Measurements from ENCODE around the gene OBP2A.

The OBP2A gene

DNA sequence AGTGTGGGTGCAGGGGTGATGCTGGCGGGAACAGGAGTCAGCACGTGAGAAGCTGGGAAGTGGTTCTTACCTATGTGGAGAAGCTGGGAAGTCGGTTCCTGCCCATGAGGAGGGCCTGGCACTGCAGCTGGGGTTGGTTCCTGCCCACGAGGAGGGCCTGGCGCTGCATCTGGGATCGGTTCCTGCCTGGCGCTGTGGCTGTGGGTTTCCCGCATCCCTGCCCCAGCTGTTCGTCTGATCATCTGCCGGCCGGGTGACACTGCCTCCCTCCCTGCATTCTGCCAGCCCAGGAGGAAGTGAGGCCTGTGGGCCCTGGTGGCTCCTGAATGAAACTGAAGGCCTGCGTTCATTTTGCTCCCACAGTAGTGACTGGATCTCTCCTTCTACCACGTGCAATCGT is 5.1 kb downstream of the OBP2A start:
- Histone ChIP-seq H3K4me2 (ENCODE audit: insufficient read depth, low read length) (no peak overlapping the region), H2AFZ (ENCODE audit: low read depth, low read length) (no peak overlapping the region), H3K79me2 (ENCODE audit: insufficient read depth, low read length) (no peaks in the 10 kb centered on the region), H3K27ac (ENCODE audit: low read length) (no peak overlapping the region), H3K9ac (ENCODE audit: low read depth, low read length) (no peak overlapping the region), H3K9me3 (ENCODE audit: insufficient read depth, low read length, severe bottlenecking) (no peaks in the 10 kb centered on the region), H3K27me3 (ENCODE audit: insufficient read depth, low read length, poor library complexity) (no peaks in the 10 kb centered on the region), H4K20me1 (ENCODE audit: insufficient read depth, low read length) (no peaks in the 10 kb centered on the region), H3K4me1 (ENCODE audit: insufficient read depth, low read length) (no peaks in the 10 kb centered on the region), H3K4me3 (ENCODE audit: low read depth in 1 of 2, low read length in 2 of 2) (no peak overlapping the region), H3K36me3 (ENCODE audit: insufficient read depth, low read length) (no peaks in the 10 kb centered on the region)
- ATAC-seq (ENCODE audit: insufficient read depth, low read depth) (no peak), DNase-seq (no peak)
- TF ChIP-seq EZH2 (IDR thresholded peaks at IDR 0.05; ENCODE audit: borderline replicate concordance, low read depth, low read length, severe bottlenecking): no peak
- TF ChIP-seq, protein P1, sequence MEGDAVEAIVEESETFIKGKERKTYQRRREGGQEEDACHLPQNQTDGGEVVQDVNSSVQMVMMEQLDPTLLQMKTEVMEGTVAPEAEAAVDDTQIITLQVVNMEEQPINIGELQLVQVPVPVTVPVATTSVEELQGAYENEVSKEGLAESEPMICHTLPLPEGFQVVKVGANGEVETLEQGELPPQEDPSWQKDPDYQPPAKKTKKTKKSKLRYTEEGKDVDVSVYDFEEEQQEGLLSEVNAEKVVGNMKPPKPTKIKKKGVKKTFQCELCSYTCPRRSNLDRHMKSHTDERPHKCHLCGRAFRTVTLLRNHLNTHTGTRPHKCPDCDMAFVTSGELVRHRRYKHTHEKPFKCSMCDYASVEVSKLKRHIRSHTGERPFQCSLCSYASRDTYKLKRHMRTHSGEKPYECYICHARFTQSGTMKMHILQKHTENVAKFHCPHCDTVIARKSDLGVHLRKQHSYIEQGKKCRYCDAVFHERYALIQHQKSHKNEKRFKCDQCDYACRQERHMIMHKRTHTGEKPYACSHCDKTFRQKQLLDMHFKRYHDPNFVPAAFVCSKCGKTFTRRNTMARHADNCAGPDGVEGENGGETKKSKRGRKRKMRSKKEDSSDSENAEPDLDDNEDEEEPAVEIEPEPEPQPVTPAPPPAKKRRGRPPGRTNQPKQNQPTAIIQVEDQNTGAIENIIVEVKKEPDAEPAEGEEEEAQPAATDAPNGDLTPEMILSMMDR (IDR thresholded peaks at IDR 0.05; ENCODE audit: borderline replicate concordance, extremely low read depth, low read length, poor library complexity, severe bottlenecking): no peak

DNA sequence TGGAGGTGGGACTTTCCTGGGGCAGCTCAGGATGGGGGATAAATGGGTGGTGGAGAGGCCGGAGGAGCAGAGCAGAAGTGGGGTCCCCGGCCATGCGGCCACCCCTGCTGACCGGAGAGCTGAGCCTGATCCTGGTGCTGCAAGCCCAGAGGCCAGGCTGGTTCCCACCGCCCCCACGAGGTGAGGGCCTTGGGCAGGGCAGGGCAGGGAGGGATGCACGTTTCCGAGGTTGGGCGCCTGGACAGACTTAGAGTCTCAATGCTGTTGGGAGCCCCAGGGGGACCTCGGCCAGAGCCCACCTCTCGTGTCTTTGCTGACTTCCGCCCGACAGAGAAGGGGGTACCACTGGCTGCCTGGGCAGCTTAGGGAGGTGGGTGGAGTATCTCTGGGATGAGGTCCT is 5.5 kb downstream of the OBP2A start:
- Histone ChIP-seq H3K9me3 (ENCODE audit: insufficient read depth, low read length, severe bottlenecking) (no peaks in the 10 kb centered on the region), H3K36me3 (ENCODE audit: insufficient read depth, low read length) (no peaks in the 10 kb centered on the region), H3K4me3 (ENCODE audit: low read depth in 1 of 2, low read length in 2 of 2) (no peak overlapping the region), H3K27ac (ENCODE audit: low read length) (no peak overlapping the region), H4K20me1 (ENCODE audit: insufficient read depth, low read length) (no peaks in the 10 kb centered on the region), H2AFZ (ENCODE audit: low read depth, low read length) (no peak overlapping the region), H3K79me2 (ENCODE audit: insufficient read depth, low read length) (no peaks in the 10 kb centered on the region), H3K27me3 (ENCODE audit: insufficient read depth, low read length, poor library complexity) (no peaks in the 10 kb centered on the region), H3K4me1 (ENCODE audit: insufficient read depth, low read length) (no peaks in the 10 kb centered on the region), H3K9ac (ENCODE audit: low read depth, low read length) (no peak overlapping the region), H3K4me2 (ENCODE audit: insufficient read depth, low read length) (no peak overlapping the region)
- ATAC-seq (ENCODE audit: insufficient read depth, low read depth): no peak
- no peak for DNase-seq
- TF ChIP-seq, protein P1 (IDR thresholded peaks at IDR 0.05; ENCODE audit: borderline replicate concordance, extremely low read depth, low read length, poor library complexity, severe bottlenecking): no peak
- no peak for TF ChIP-seq EZH2 (IDR thresholded peaks at IDR 0.05; ENCODE audit: borderline replicate concordance, low read depth, low read length, severe bottlenecking)

DNA sequence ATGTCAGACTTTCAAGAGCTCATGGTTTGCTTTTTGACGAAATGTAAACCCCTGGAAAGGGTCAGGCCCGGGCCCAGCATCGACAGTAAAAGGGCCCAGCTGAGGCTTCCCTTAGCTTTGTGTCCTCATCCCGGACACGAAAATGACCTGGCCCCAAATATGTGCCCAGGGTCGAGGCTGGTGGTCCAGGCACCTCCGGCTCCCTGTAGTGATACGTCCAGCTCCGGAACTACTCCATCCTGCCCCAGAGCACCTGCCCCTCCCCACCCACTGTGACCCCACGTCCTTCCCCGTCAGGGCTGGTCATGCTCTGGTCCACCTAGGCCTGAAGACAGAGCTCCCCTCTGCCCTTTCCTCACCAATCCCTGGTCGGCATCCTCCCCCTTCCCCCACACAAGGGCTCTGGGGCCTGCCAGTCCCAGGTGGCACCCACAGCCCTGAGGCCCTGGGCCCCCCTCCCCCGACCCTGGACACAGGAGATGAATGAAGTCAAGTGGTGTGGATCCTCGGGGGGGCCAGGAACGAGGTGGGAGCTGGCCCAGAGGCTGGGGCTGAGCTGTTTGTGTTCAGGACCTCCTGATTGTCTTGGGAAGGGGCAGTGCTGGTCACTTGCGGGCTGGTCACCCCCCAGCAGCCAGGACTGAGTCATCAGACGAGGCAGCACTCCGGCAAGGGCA is 6.2 kb downstream of the OBP2A start:
- TF ChIP-seq, protein P1 (IDR thresholded peaks at IDR 0.05; ENCODE audit: borderline replicate concordance, extremely low read depth, low read length, poor library complexity, severe bottlenecking): no peak
- Histone ChIP-seq H2AFZ (ENCODE audit: low read depth, low read length) (no peak overlapping the region), H3K9me3 (ENCODE audit: insufficient read depth, low read length, severe bottlenecking) (no peaks in the 10 kb centered on the region), H3K4me1 (ENCODE audit: insufficient read depth, low read length) (no peaks in the 10 kb centered on the region), H3K4me3 (ENCODE audit: low read depth in 1 of 2, low read length in 2 of 2) (no peak overlapping the region), H3K27ac (ENCODE audit: low read length) (no peak overlapping the region), H3K36me3 (ENCODE audit: insufficient read depth, low read length) (no peaks in the 10 kb centered on the region), H3K27me3 (ENCODE audit: insufficient read depth, low read length, poor library complexity) (no peaks in the 10 kb centered on the region), H4K20me1 (ENCODE audit: insufficient read depth, low read length) (no peaks in the 10 kb centered on the region), H3K9ac (ENCODE audit: low read depth, low read length) (no peak overlapping the region), H3K4me2 (ENCODE audit: insufficient read depth, low read length) (no peak overlapping the region), H3K79me2 (ENCODE audit: insufficient read depth, low read length) (no peaks in the 10 kb centered on the region)
- DNase-seq (no peak), ATAC-seq (ENCODE audit: insufficient read depth, low read depth) (no peak)

Measured in DND-41 (cell line).